ENCODE results near the gene CLK1. TPM values are rescaled to one million over a fixed set of nuclear protein-coding genes. Genes with fewer than 3 reads are reported as not detected.

CLK1 gene
- total and polyA plus RNA-seq, 2 of the 13 experiments (the other 11 are each of a cell fraction or from before 2014, with no cell fraction given): 66.6 to 101 TPM

DNA sequence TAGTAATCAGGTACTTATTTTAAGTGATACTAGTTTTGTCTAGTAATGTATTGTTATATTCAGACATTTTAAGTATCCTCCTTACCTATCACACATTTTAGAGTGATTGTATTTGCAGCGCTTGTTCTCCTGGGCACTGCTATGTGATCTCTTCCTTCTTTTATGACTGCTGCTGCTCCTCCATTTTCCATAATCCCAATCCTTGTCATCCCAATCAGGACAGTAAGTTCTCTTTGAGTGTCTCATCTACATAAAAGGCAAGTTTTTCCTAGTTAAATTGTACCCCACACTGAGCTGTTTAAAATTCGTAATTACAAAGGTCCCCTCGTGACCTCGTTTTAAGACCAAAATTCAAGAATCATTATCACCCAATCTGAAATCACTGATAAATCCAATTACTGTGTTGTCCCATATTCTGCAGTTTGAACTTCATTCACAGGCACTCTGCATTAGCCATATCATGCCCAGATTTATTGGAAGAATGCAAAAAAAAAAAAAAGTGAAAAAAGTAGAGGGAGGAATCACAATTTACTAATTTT, 2.8 kb downstream of the CLK1 start:
- peaks cover 65% of the 10 kb centered on the region for H4K20me1 ChIP-seq (ENCODE audit: insufficient read depth, low read length)
- H3K27me3 ChIP-seq (ENCODE audit: control insufficient read depth in 1 of 2, insufficient read depth in 2 of 2, low read length in 2 of 2): no peaks in the 10 kb centered on the region; a peak in 1 of 5 replicates
- no peak for DNase-seq (ENCODE audit: low spot score)
- intact Hi-C loops (cut with micrococcal nuclease; ENCODE audit: unreplicated experiment) (loop anchor here (2.0 to 5.0 kb wide), 2 partner anchors 34 to 49 kb away; no protein-coding TSS in a partner anchor), in situ Hi-C loops (cut with HindIII; ENCODE audit: extremely low pct_ligation_motif_present, low pct_unique_long_range_greater_than_20kb) (no loop called here)
- no peak for FAIRE-seq
- peak overlapping the region; percentile 67 to 99 (median 91); a peak in 5 of 6 replicates for H3K4me3 ChIP-seq (replicated peaks in 1 of 3; ENCODE audit: insufficient read depth in 1 of 3, low read depth in 2 of 3, low read length in 3 of 3)
- no TSS peak for BruUV-seq (replicated peaks)
- WGBS (ENCODE audit: low lambda C conversion rate): 51% methylated on average over 4 of the region's 4 CpGs
- peaks cover 77% of the 10 kb centered on the region for H3K79me2 ChIP-seq (ENCODE audit: insufficient read depth, low read length)
- POLR2A ChIA-PET: interaction anchor here (1.6 kb wide), 1 partner anchor 17 kb away, joined by 7 read pairs; no protein-coding TSS in a partner anchor
- H3K4me1 ChIP-seq (ENCODE audit: insufficient read depth, low read length): peaks cover 54% of the 10 kb centered on the region
- H2AFZ ChIP-seq (ENCODE audit: low read length): no peak overlapping the region
- TF ChIP-seq, protein P1, sequence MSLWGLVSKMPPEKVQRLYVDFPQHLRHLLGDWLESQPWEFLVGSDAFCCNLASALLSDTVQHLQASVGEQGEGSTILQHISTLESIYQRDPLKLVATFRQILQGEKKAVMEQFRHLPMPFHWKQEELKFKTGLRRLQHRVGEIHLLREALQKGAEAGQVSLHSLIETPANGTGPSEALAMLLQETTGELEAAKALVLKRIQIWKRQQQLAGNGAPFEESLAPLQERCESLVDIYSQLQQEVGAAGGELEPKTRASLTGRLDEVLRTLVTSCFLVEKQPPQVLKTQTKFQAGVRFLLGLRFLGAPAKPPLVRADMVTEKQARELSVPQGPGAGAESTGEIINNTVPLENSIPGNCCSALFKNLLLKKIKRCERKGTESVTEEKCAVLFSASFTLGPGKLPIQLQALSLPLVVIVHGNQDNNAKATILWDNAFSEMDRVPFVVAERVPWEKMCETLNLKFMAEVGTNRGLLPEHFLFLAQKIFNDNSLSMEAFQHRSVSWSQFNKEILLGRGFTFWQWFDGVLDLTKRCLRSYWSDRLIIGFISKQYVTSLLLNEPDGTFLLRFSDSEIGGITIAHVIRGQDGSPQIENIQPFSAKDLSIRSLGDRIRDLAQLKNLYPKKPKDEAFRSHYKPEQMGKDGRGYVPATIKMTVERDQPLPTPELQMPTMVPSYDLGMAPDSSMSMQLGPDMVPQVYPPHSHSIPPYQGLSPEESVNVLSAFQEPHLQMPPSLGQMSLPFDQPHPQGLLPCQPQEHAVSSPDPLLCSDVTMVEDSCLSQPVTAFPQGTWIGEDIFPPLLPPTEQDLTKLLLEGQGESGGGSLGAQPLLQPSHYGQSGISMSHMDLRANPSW (CRISPR knock-in tag; IDR thresholded peaks at IDR 0.05; ENCODE audit: borderline replicate concordance): 0 out of 2 replicates have a peak, but pooled peaks have one; percentile 12
- TF ChIP-seq GTF3A (CRISPR knock-in tag; conservative IDR thresholded peaks at IDR 0.05): no peak
- 0 out of 2 replicates have a peak, but pooled peaks have one; percentile 14 for TF ChIP-seq KMT2A (CRISPR knock-in tag; IDR thresholded peaks at IDR 0.05)
- TF ChIP-seq, protein P2, sequence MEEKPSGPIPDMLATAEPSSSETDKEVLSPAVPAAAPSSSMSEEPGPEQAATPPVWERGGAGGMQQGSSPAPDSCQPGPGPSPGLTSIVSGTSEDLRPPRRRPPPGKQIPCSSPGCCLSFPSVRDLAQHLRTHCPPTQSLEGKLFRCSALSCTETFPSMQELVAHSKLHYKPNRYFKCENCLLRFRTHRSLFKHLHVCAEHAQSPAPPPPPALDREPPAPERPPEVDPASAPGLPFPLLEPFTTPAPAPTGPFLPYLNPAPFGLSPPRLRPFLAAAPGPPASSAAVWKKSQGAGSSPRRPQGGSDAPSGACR (CRISPR knock-in tag; IDR thresholded peaks at IDR 0.05): 0 out of 2 replicates have a peak, but pooled peaks have one; percentile 28
- no peaks in the 10 kb centered on the region for H3K9me3 ChIP-seq (ENCODE audit: low read length)
- no peak for ATAC-seq
- peak overlapping the region; percentile 83 for H3K4me2 ChIP-seq (ENCODE audit: low read depth, low read length)
- peak overlapping the region; percentile 100 for H3K9ac ChIP-seq (ENCODE audit: insufficient read depth, low read depth, low read length)
- CTCF ChIA-PET (ENCODE audit: low intra/inter-chr PET ratio, low total read pairs): no interaction called here
- peaks cover 12 to 45% of the 10 kb centered on the region in 2 experiments for H3K36me3 ChIP-seq (replicated peaks in 1 of 2; ENCODE audit: control insufficient read depth in 1 of 2, insufficient read depth in 2 of 2, low read length in 2 of 2)
- H3K27ac ChIP-seq (ENCODE audit: extremely low read length, insufficient read depth, low read length): peak overlapping the region; percentile 7
